NCI-H774 (cell line): ENCODE data around the gene TPD52L1.

ENCODE experiments used
- DNase-seq: peaks from one replicate; lab custom pipeline; 2025; lab: John Stamatoyannopoulos, UW

The TPD52L1 gene

DNA sequence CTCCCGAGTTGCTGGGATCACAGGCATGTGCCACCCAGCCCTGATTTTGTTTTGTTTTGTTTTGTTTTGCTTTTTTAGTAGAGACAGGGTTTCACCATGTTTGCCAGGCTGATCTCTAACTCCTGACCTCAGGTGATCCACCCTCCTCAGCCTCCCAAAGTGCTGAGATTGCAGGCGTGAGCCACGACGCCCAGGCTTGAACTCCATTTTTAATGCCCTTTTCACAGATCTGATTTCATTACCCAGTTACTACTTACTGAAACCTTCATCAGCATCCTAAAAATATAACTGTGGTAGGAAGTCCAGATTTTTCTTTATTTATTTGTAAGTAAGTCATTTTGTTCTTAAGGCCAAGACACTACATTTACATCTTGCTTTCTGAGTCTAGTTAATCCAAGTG, 84.2 kb downstream of the TPD52L1 start:
- DNase-seq: no peak

- DNase-seq: no peak
Observed at GRCh38 chr6:125245109-125245508, 91.5 kb downstream of the TPD52L1 start.

DNA sequence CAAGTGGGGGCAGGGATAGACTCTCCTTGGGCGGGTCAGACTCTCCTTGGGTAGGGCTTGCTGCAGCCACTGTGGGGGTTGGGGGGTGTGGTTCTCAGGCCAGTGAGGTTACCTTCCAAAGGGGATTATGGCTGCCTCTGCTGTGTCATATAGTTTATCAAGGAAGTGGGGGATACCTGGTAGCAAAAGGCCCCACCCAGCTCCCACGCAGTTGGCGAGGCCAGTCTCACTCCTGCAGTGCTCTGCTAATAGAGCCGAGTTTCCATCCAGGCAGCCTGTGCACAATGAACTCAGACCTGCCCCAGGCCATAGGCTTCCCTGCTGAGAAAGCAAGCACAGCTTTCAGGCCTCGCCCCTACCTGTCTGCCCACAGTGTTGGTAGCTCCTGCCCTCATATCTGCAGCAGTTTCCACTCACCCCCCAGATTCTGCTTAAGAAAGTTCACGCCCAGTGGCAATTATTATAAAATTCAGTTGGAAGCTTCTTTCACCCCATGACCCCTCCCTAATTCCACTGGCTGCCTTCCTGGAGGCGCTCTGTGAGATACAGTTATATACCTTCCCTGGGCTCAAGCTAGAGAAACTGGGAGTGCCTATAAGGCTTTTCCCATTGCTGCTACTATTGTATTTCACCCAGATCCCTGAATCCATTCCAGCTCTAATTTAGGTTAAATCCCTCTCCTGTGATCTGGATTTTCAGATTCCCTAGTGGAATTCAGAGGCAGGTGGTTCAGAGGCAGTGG, 92.1 kb downstream of the TPD52L1 start:
- DNase-seq: no peak

- no peak for DNase-seq
Observed at GRCh38 chr6:125246566-125246965, 93.0 kb downstream of the TPD52L1 start.

DNA sequence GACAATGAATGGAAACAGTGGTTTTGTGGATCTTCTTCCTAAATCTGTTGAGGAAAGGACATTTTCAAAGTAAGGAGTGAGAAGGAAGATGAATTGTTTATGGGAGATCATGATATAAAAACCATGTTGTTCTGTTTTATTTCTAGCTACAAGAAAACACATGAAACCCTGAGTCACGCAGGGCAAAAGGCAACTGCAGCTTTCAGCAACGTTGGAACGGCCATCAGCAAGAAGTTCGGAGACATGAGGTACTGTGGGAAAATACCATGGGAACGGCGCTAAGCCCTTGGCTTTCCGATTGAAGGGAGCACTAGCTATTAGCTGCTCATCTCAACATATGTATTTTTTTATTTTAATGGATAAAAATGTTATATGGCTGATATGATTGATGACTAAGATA, 94.6 kb downstream of the TPD52L1 start:
- no peak for DNase-seq

GRCh38 chr6:125250511-125250910, 96.9 kb downstream of the TPD52L1 start:
- no peak for DNase-seq

DNA sequence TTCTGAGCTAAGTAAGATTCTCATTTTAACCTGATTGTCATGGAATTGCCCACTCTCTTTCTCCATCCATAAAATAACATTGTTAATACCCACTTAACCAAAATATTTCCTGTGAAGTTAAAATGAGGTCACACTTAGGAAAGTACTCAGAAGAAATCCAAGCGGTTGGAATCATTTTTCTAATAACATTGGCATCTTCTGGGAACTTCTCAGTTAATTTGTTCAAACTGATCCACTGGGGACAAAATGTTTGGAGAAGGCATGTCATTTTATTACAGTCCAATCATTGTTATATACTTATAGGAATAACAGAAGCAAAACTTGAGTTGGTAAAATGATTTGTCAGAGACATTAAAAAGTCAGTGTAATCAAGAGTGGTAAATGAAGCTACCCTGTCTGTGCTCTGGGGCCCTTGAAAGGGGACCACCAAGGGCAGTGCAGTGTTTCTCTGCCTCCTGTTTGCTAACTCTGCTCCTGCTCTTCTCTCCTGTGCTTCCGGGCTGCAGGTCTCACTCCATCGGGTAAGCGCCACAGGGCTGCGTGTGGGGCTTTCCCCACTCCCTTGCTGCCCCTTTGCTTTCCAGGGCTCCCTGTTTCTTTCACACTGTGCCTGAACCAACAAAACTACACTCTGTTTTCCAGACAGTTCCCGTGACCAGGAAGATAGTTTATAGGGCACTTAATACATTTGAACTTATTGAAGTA, 98.1 kb downstream of the TPD52L1 start:
- DNase-seq: no peak

- DNase-seq: no peak
Observed at GRCh38 chr6:125252891-125253290, 99.3 kb downstream of the TPD52L1 start.

- no peak for DNase-seq
Observed at GRCh38 chr6:125253881-125254280, 100.3 kb downstream of the TPD52L1 start.

DNA sequence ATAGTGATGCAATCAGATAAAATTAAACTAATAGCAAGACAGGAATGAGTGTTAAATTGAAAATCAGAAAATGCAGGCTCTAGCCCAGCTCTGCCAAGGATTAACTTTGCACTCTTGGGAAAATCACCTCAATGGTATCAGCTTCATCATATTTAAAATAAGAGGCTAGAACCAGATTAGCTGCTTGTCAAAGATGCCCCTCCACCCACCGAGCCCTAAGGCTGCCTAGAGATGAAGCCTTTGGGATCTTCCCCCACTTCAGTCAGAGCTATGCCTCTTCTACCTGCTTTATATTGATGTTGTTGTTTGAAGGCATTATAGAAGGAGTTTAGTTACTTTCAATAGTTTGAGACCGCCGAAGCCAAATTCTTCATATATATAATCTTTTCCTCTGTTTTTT, 100.7 kb downstream of the TPD52L1 start:
- no peak for DNase-seq

- no peak for DNase-seq
Observed at GRCh38 chr6:125255201-125255600, 101.6 kb downstream of the TPD52L1 start.

- no peak for DNase-seq
Observed at GRCh38 chr6:125257351-125257750, 103.8 kb downstream of the TPD52L1 start.

GRCh38 chr6:125258651-125259353, 105.2 kb downstream of the TPD52L1 start:
- no peak for DNase-seq

DNA sequence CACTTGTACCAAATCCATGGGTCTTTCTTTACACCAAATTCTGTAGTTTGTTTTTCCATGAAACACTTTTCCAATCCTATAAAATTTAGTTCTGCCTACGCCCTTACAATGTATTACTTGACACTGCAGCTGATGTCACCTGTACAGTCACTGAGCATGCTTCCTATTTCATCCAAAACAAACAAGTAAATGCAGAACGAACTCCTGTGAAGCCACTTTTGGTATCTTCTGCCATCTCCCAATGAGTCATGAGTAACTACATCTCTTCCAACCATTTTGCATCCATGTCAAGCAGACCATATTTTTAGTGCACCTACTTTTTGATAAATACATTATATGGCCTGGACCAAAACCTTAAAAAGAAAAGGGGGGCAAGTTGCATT, 105.8 kb downstream of the TPD52L1 start:
- no peak for DNase-seq

DNA sequence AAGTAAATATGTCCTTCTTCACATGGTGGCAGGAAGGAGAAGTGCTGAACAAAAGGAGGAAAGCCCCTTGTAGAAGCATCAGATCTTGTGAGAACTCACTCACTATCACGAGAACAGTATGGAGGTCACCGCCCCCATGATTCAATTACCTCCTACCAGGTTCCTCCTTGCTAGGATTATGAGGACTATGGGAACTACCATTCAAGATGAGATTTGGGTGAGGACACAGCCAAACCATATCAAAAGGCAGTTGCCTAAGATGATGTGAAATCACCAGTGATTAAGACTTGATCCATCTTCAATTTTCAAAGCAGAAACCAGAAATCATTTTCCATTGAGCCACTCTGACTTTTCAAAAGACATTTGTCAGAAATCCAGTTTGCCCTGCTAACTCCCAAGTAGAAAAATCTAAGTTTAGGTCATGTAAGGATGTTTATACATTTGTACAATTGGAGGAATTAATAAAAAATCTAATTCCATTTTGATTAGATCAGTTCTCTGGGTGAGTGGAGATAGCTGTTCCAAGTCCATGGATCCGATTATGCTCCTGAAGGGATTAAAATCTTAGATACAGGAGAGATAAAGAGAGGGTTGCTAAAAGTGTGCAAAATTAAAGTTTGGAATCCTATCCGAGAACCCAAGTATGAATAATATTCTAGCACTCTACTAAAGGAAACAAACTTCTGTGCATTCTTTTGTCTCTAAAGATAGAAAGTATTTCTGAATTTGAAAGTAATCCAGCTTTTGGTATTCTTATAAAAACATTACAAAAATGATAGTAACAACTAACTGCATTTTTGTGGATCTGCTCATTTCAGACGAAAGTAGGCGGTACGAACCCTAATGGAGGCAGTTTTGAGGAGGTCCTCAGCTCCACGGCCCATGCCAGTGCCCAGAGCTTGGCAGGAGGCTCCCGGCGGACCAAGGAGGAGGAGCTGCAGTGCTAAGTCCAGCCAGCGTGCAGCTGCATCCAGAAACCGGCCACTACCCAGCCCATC, 108.7 kb downstream of the TPD52L1 start:
- DNase-seq: no peak

- DNase-seq: no peak
Observed at GRCh38 chr6:125264476-125264875, 110.9 kb downstream of the TPD52L1 start.

DNA sequence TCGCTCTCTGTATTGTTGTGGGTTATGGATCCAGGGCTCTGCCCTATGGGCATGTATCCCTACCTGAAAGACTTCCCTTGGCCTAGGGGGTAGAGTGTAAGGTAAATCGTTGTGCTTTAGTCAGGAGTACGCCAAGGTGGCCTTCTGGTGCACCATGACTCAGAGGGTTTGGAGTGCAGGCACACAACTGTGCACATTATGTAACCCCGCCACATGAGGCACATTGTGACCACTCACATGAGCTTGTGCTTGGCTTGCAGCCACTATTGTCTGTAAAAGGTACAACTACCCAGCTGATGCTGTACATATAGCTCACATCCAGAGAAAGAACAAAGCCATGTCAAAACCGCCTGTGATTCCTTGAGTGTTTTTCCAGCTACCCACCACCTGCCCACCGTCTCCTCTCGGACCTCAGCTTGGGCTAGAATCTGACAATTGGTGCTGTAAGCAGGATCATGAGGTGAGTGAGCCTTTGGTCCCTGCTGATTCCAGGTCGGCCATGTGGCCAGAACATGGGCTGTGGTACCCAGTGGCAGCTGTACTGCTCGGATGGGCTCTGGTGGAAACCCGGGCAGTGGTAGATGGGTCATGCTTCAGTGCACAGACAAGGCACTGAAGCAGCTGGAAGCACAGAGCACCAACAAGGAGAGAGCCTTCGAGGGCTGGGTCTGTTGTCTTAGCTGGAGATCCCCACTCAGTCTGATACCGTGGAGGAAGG, 114.4 kb downstream of the TPD52L1 start:
- DNase-seq: no peak

GRCh38 chr6:125268765-125269164, 115.2 kb downstream of the TPD52L1 start:
- DNase-seq: no peak

GRCh38 chr6:125269328-125269985, 115.9 kb downstream of the TPD52L1 start:
- no peak for DNase-seq

DNA sequence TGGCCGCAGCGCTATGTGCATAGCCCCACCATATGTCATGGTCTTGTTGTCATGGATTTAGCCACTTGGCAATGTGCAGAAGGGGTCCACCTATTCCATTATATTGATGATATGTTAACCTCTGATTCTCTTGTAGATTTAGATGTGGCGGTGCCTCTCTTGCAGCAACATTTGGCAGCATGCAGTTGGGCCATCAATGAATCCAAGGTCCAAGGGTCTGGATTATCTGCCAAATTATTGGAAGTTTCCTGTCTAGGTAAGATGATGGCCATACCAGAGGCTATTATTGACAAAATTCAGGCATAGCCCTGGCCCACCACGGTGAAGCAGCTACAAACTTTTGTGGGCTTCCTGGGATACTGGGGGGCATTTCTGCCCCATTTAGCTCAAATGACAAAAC, 116.8 kb downstream of the TPD52L1 start:
- no peak for DNase-seq
